Endometrial microvascular endothelial cells (primary cell): Measurements from ENCODE around the gene LRR1. TPM values are rescaled to one million over a fixed set of nuclear protein-coding genes. Genes with fewer than 3 reads are reported as not detected.
"Not testable (repeated sequence)": the region's sequence is repeated elsewhere in the genome, so short reads cannot be mapped to it uniquely, and the experiment has no call there.

Experiments
- in situ Hi-C: cut with HindIII; loops from 2 replicates; pipeline ENCODE4 v1.10.0; 2017; ENCODE audit warnings: low sequenced_read_pairs, low pct_unique_long_range_greater_than_20kb; ENCODE audit errors: inconsistent ontology term
- total RNA-seq: library from RNA; depleted of rRNA; stranded (reverse); fragments of >200 nt; gene quantifications from one replicate; pipeline ENCODE4 v1.2.3, GENCODE V29; 2015; ENCODE audit errors: inconsistent ontology term

The LRR1 gene
- total RNA-seq, 1 donor from 2014 or later: 29.9 TPM

DNA sequence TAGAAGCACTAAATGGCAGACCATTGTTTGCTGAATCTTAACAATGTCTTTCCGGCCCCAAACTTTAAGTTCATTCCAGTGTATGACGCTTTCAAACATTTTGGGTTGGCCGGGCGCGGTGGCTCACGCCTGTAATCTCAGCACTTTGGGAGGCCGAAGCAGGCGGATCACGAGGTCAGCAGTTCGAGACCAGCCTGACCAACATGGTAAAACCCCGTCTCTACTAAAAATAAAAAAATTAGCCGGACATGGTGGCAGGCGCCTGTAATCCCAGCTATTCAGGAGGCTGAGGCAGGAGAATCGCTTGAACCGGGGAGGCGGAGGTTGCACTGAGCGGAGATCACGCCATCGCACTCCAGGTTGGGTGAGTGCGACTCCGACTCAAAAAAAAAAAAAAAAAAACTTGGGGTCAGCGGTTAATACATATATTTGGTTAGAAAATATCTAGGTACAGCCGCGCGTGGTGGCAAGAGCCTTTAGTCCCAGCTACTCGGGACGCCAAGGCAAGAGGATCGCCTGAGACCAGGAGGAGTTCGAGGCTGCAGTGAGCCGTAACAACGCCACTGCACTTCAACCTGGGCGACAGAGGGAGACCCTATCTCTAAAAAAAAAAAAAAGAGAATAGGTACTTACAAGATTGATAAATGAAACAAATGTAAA is 13.6 kb upstream of the LRR1 start:
- in situ Hi-C loops: not testable (repeated sequence)

DNA sequence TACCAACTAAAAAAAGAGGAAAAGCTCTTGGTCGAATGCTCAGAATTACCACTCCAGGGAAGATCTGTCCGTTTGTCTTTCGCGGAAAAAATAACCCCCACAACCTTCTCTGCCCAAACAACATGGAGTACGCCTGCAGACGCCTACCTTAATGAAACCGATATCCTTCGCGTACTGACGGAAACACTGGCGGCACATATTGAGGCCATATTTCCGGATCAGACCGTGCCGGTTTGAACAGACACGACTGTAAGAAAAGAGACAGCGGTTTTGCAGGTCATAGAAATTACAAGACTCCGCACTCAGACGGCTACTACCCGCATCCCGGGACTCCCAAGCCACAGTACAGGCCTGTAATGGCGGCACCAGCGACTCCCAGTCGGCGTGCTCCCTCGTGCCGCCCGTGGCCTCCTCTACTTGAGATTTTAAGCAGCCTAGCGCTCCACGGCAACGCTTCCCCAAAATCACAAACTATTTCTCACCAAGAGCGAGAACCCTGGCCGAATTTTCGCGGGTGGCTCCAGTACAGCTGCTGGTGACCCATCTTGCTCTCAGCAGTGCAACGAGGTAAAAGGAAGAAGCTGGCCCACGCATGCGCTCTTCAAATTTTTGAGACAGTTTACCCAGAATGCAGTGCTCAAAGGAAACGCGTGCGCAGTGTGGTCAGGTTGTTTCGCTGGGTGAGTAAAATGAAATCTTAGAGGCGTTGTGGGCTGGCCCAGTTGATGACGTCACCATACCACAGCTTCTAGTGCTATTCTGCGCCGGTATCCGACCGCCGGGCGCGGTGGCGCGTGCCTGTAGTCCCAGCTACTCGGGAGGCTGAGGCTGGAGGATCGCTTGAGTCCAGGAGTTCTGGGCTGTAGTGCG is 12.7 kb upstream of the LRR1 start, which contains the start of gene RPS29:
RPS29 (minus strand) TSS at position 578 of the 870 bp plus-strand sequence; CDS start at position 544, 34 bp downstream.
- in situ Hi-C loops: no loop called here

DNA sequence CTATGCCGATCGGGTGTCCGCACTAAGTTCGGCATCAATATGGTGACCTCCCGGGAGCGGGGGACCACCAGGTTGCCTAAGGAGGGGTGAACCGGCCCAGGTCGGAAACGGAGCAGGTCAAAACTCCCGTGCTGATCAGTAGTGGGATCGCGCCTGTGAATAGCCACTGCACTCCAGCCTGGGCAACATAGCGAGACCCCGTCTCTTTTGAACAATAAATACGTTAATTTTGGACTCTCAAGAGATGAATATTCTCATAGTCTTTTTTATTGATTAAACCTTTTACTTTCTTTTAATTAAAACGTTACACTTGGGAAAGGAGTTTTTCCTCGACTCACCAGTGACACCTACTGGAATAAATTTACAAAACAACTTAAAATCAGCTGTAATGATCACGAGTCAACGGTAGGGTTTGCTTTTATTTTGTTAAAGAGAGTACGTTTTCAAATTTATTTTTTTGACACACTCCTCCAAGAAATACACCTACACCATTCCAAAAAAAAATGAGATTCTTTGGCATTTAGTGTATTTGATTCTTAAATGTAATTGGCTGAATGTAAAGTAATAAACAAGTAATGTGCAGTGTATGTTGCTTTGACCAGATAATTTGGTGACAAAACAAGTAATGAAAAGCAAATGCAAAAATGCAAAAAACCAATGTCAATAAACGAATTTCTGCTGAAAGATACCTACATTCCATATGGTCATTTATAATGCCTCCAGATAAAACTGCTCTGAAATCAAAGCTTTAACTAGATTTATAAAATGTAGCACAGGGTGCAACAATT is 11.9 kb upstream of the LRR1 start:
- in situ Hi-C loops: no loop called here

DNA sequence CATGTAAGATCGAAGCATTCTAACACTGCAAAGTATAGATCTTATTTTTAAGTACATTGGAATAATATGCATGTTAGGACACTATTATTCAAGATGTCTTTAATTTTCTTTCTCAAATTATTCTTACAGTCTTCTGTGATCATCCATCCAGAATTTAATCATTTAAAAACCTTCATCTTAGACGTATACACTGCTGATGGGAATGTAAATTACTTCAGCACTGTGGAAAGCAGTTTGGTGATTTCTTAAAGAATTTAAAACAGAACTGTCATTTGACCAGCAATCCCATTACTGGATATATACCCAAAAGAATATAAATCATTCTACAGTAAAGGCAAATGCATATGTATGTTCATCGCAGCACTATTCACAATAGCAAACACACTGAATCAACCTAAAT is 9.4 kb upstream of the LRR1 start:
- in situ Hi-C loops: no loop called here

DNA sequence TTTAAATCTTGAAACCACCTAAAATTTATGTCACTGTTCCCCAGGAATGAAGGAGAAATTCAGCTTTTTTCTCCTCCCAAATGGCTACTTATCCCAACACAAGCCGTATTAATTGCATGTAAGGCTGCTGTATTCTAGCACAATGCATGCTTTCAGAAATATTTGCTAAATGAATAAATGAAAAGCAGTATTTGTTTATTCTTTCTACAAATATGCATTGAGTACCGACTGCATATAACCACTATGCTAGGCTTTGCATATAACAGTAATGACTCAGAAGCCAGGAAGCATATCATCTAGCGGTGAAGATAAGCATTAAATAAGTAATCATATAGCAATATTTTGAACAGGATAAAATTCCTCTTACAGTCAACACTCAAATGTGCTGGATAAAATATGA is 5.7 kb upstream of the LRR1 start:
- in situ Hi-C loops: no loop called here

DNA sequence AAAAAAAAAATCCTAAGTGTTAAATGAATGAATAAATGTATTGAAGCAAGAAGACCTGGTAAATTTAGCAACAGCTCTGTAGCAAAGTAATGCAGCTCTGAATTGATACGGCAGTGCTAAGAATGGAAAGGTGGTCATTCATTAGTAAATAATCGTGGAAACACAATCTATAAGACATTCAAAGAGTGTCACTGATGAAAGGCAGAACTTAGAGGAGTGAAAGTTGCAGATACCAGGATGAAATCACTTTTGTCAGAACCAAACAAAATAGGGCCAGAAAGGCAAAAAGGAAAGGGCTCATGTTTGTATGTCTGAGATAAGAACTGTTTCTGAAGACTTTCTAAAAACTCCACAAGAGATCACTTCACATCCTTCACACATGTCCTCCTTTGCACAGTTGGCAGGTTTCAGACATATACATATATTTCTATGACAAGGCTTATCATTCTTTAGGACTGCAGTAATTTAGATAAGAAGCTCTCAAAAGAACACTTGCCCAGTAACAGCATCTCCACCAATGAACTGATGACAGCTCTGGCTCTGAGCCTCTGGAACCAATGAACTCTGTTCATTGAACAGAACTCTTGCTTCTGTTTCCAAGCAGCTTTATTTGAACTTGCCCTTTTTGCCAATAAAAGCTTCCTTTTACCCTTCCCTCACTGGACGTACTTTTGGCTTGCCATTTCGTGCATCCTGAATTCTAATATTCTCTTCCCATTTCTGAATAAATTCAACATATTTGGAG is 4.2 kb upstream of the LRR1 start:
- in situ Hi-C loops: no loop called here

DNA sequence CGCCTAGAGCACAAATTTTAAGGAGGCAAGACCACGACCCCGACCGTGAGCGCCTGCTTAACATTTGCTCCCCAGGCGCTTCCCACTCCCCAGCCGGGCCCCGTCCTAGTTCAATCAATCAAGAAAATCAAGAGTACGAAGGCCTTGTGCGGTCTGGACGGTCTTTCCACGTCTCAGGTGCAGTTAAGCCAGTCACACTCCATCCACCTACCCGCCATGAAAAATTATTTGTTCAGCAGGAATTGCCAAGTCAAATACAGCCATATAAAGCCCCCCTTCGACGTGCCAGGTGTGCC is 603 bp upstream of the LRR1 start:
- in situ Hi-C loops: no loop called here

DNA sequence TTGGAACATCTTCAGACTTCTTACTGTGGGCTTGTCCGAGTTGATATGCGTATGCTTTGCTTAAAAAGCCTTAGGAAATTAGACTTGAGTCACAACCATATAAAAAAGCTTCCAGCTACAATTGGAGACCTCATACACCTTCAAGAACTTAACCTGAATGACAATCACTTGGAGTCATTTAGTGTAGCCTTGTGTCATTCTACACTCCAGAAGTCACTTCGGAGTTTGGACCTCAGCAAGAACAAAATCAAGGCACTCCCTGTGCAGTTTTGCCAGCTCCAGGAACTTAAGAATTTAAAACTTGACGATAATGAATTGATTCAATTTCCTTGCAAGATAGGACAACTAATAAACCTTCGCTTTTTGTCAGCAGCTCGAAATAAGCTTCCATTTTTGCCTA is 8.8 kb downstream of the LRR1 start:
- in situ Hi-C loops: no loop called here

DNA sequence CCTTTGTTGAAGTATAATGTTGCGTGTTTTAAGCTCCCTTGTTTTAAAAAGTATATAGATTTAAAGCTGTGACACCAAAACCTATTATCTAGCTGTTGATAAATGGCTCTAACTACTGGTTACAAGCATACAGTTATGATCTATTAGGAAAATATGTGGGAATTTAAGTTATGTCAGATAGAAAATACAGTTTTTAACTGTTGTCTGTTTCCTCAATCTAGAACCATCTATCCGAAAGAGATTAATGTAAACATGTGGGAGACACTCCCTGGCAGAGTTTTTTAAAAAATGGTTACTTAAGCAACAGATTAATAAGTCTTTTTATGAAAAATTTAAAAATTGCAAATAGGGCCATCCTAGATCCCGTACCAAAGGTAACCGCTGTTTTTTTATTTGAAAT is 13.5 kb downstream of the LRR1 start:
- in situ Hi-C loops: no loop called here

DNA sequence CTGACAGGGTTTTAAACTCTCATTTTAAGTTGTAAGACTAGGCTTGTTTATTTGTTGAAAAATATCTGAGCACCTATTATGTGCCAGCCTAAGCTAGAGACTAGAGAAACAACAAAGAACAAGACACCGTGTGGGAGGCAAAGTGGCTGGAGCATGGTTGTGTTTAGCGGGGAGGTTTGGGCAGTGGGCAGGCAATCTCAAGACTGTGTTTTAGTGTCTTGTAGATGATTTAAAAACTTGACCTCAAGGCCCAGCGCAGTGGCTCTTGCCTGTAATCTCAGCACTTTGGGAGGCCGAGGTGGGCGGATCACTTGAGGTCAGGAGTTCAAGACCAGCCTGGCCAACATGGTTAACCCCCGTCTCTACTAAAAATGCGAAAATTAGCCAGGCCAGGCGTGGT is 13.9 kb downstream of the LRR1 start:
- in situ Hi-C loops: no loop called here

DNA sequence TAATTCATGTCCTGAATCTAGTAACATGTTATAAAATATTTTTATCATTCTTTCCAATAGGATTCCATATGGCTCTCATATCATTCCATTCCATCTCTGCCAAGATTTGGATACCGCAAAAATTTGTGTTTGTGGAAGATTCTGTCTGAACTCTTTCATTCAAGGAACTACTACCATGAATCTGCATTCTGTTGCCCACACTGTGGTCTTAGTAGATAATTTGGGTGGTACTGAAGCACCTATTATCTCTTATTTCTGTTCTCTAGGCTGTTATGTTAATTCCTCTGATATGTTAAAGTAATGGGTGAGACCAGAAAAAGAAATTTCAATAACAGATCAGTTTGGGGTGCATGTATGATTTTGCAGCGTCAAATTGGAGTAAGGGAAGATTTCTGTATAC is 15.5 kb downstream of the LRR1 start:
- in situ Hi-C loops: no loop called here

DNA sequence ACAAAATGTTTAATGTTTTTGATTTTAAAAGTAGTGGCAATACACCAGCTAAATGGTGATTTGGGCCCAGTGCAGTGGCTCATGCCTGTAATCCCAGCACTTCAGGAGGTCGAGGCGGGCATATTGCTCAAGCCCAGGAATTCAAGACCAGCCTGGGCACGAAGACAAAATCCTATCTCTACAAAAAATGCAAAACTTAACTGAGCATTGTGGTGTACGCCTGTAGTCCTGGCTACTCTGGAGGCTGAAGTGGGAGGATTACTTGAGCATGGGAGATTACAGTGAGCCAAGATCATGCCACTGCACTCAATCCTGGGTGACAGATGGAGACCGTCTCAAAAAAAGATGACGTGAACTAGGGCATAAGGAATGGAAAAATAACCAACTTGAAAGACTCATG is 17.0 kb downstream of the LRR1 start:
- in situ Hi-C loops: no loop called here

DNA sequence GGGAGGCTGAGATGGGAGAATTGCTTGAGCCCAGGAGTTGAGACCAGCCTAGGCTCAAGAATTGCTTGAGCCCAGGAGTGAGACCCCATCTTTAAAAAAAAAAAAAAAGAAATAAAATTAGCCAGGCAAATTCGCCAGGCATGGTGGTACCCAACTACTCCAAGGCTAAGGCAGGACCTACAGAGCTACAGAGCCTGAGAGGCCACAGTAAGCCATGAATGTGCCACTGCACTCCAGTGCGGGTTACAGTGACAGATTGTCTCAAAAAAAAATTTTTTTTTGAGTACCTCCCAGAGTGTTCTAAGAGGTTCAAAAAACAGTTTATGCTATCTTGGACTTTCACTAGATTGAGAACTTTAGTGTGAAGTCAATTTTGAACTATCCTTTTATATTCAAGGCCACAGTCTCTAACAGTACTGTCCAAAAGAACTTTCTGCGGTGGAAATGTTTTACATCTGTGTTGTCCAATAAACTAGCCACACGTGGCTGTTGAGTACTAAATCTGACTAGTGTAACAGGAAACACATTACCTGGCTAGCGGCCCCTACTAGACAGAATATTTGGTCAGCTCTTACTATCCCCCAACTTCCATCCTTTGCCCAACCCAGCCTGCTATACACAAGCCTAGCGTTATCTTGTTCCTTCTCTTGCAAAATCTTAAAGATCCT is 19.2 kb downstream of the LRR1 start:
- in situ Hi-C loops: no loop called here

DNA sequence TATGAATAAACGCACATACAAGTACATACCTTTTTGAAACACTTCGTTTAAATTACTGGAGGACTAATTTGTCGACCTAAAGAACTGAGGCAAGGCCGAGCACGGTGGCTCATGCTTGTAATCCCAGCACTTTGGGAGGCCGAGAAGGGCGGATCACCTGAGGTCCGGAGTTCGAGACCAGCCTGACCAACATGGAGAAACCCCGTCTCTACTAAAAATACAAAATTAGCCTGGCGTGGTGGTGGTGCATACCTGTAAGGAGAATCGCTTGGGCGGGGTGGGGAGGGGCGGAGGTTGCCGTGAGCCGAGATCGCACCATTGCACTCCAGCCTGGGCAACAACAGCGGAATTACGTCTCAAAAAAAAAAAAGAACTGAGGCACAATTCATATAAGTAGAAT is 20.5 kb downstream of the LRR1 start:
- in situ Hi-C loops: not testable (repeated sequence)

DNA sequence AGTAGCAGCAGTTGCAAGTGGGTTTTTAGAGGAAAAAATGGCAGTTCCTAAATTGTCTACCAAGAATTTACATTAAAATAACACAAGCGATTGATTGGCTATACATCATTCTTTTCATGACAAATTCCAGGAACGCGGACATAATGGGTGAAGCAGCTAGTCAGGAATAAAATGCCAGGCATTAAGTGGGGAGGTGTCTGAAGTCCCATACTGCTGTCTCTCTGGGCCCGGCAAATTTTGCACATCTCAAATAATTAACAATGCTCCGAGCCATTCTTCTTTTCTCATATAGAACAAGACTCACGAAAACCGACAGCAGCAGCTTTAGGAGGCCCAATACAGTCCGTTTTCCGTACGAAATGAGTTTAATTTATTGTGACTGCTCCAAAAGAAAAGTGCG is 21.0 kb downstream of the LRR1 start:
- in situ Hi-C loops: no loop called here

DNA sequence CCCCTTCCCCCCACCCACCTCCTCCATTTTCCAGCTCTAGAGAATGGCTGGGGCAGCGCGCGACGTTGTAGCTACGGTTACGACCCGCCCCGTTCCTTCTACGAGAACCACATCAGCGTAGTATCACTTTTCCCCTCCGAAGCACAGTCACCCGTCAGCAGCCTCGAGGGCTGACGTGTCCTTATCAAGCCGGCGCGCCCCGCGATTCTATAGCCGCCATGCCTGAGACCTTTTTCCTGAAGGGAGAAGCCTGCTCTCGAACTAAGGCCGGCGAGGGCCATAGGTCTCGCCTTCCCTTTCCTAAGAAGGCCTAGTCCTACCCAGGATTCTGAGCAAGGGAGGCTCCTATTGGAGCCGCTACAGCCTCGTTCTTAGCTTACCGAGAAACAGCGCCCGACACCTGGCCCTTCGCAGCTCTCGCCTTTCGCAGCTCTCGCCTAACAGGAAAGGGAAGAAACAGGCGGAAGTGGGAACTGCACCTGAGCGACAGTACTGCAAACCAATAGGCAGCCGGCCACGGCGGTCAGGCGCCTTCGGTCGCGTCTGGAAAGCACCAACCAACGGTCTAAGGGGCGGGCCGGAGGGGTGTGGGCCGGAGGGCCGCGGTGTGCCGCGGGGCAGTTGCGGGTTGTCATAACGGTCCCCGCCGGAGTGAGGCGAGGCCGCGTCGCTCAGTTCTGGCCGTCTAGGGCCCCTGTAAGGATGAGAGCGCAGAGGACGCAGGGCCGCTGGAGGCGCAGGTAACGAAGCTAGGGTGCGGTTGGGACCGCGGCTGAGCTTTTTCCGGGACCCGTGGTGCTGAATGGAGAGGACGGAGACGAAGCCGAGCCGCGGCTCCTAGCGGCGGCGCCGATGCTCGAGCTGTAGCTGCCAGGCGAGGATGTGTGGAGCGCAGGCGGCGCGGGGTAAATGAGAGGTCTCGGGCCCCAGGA is 21.7 kb downstream of the LRR1 start, which contains the start of the genes MGAT2 and RPL36AL:
MGAT2 (plus strand) TSS at position 618 of the 932 bp plus-strand sequence. CDS start 470 bp downstream, outside the sequence.
RPL36AL (minus strand) TSS at position 445 of the 932 bp plus-strand sequence. CDS start 1,522 bp downstream, outside the sequence.
- in situ Hi-C loops: no loop called here

DNA sequence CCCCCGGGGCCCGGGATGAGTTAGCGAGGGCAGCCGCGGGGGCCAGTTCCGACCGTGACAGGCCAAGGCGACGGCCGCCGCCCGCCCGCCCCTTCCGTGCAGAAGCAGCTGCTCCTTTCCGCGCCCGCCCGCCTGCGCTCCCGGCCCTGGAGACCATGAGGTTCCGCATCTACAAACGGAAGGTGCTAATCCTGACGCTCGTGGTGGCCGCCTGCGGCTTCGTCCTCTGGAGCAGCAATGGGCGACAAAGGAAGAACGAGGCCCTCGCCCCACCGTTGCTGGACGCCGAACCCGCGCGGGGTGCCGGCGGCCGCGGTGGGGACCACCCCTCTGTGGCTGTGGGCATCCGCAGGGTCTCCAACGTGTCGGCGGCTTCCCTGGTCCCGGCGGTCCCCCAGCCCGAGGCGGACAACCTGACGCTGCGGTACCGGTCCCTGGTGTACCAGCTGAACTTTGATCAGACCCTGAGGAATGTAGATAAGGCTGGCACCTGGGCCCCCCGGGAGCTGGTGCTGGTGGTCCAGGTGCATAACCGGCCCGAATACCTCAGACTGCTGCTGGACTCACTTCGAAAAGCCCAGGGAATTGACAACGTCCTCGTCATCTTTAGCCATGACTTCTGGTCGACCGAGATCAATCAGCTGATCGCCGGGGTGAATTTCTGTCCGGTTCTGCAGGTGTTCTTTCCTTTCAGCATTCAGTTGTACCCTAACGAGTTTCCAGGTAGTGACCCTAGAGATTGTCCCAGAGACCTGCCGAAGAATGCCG is 22.6 kb downstream of the LRR1 start:
- in situ Hi-C loops: no loop called here
